H1 (cell line): Measurements from ENCODE around the gene SLC25A22. TPM values are rescaled to one million over a fixed set of nuclear protein-coding genes. Genes with fewer than 3 reads are reported as not detected.

Experiments
- CTCF ChIA-PET: fragments of 300-600 bp; sonication (Branson Sonifier 250); formaldehyde crosslinking; loops from one replicate; lab custom pipeline; 2021; ENCODE audit not compliant: partially characterized antibody; lab: Charles Lee
- POLR2A ChIA-PET: fragments of 300-600 bp; sonication (Branson Sonifier 250); formaldehyde crosslinking; loops from one replicate; lab custom pipeline; 2021; ENCODE audit warnings: inconsistent platforms; ENCODE audit not compliant: partially characterized antibody; lab: Charles Lee
- DNase-seq, 2 experiments: peaks; one replicate each; pipeline versions ENCODE4 v3.0.0 to v3.0.0-alpha.2; 2010 to 2022; ENCODE audit warnings: low spot score in 2 of 2, low read depth in 1 of 2, mixed read lengths in 1 of 2
- FAIRE-seq: peaks from 2 replicates; lab custom pipeline; 2011; peaks lifted over from hg19 to GRCh38; lab: Jason Lieb, UNC
- H2AFZ ChIP-seq: 2 replicates; pipeline ENCODE4 v1.8.1; 2012; ENCODE audit warnings: low read length, inconsistent platforms
- H2AK5ac ChIP-seq: 2 replicates; pipeline ENCODE4 v1.6.1; 2013; ENCODE audit warnings: low read depth, low read length
- H2BK120ac ChIP-seq: replicated peaks from 2 replicates; pipeline ENCODE3; 2013; ENCODE audit warnings: low read depth, low read length, inconsistent platforms
- H2BK12ac ChIP-seq: 2 replicates; pipeline ENCODE4 v1.6.1; 2013; ENCODE audit warnings: low read depth, low read length
- H2BK15ac ChIP-seq: 2 replicates; pipeline ENCODE4 v1.6.1; 2013; ENCODE audit warnings: low read length
- H2BK20ac ChIP-seq: 2 replicates; pipeline ENCODE4 v1.6.1; 2013; ENCODE audit warnings: low read length
- H2BK5ac ChIP-seq: 2 replicates; pipeline ENCODE4 v1.6.1; 2013; ENCODE audit warnings: low read depth, low read length
- H3K14ac ChIP-seq: 2 replicates; pipeline ENCODE4 v1.6.1; 2013; ENCODE audit warnings: inconsistent platforms; ENCODE audit not compliant: insufficient read length
- H3K18ac ChIP-seq: 2 replicates; pipeline ENCODE4 v1.6.1; 2013; ENCODE audit warnings: low read length; ENCODE audit errors: extremely low read depth
- H3K23ac ChIP-seq: 2 replicates; pipeline ENCODE4 v1.6.1; 2013; ENCODE audit warnings: inconsistent platforms; ENCODE audit not compliant: insufficient read length
- H3K23me2 ChIP-seq: 2 replicates; pipeline ENCODE4 v1.6.1; 2013; ENCODE audit warnings: low read depth, low read length
- H3K27ac ChIP-seq: 2 replicates; pipeline ENCODE4 v1.6.1; 2011; ENCODE audit warnings: low read depth, low read length, inconsistent platforms
- H3K27me3 ChIP-seq, 4 experiments: replicated peaks in 1 of 4; 1 replicate in 1 of 4; 2 replicates in 3 of 4; pipeline versions ENCODE4 v1.6.1 to v1.8.1; 2011 to 2013; ENCODE audit warnings: low read length in 3 of 4, mild to moderate bottlenecking in 3 of 4, inconsistent platforms in 2 of 4, mixed read lengths in 2 of 4, moderate library complexity in 1 of 4; ENCODE audit not compliant: control insufficient read depth in 3 of 4, insufficient read depth in 3 of 4; ENCODE audit errors: extremely low read depth in 1 of 4
- H3K36me3 ChIP-seq, 4 experiments: 2 replicates each; pipeline versions ENCODE4 v1.6.1 to v1.8.1; 2011 to 2013; ENCODE audit warnings: mild to moderate bottlenecking in 4 of 4, low read length in 3 of 4, moderate library complexity in 2 of 4, control low read depth in 1 of 4, inconsistent platforms in 1 of 4; ENCODE audit not compliant: insufficient read depth in 4 of 4, control insufficient read depth in 2 of 4
- H3K4ac ChIP-seq: replicated peaks from 2 replicates; pipeline ENCODE3; 2013; ENCODE audit warnings: low read length, low read depth, mixed read lengths, inconsistent platforms; ENCODE audit not compliant: insufficient read length
- H3K4me1 ChIP-seq, 4 experiments: replicated peaks in 1 of 4; 1 replicate in 1 of 4; 2 replicates in 3 of 4; pipeline versions ENCODE4 v1.6.1 to v1.8.1; 2011 to 2013; ENCODE audit warnings: low read length in 3 of 4, inconsistent platforms in 2 of 4, mixed read lengths in 1 of 4; ENCODE audit not compliant: insufficient read depth in 4 of 4, control insufficient read depth in 3 of 4
- H3K4me2 ChIP-seq, 2 experiments: 2 replicates each; pipeline versions ENCODE4 v1.6.1 to v1.8.1; 2011 to 2013; ENCODE audit warnings: low read depth in 2 of 2, low read length in 2 of 2, control low read depth in 1 of 2, inconsistent platforms in 1 of 2, mild to moderate bottlenecking in 1 of 2; ENCODE audit not compliant: insufficient read depth in 1 of 2
- H3K4me3 ChIP-seq, 4 experiments: fragments of 200-600, 300-600 bp in 1 of 4; sonication (generic), shearing (Covaris generic), sonication (Bioruptor Twin) in 1 of 4; 2 replicates each; pipeline versions ENCODE4 v1.5.1 to v1.8.1; 2011 to 2016; ENCODE audit warnings: low read length in 4 of 4, low read depth in 3 of 4, control low read depth in 2 of 4, inconsistent platforms in 2 of 4, mild to moderate bottlenecking in 2 of 4, mixed read lengths in 1 of 4, moderate library complexity in 1 of 4; ENCODE audit not compliant: insufficient read depth in 2 of 4; ENCODE audit errors: extremely low read depth in 1 of 4
- H3K56ac ChIP-seq: replicated peaks from 2 replicates; pipeline ENCODE3; 2013; ENCODE audit warnings: low read depth, mild to moderate bottlenecking, mixed read lengths, low read length, inconsistent platforms; ENCODE audit not compliant: insufficient read length
- H3K79me1 ChIP-seq: 2 replicates; pipeline ENCODE4 v1.6.1; 2013; ENCODE audit warnings: low read depth, low read length, control low read depth
- H3K79me2 ChIP-seq, 2 experiments: 2 replicates each; pipeline versions ENCODE4 v1.6.1 to v1.8.1; 2012 to 2013; ENCODE audit warnings: low read length in 2 of 2, mild to moderate bottlenecking in 2 of 2, inconsistent platforms in 1 of 2; ENCODE audit not compliant: insufficient read depth in 2 of 2, control insufficient read depth in 1 of 2
- H3K9ac ChIP-seq, 4 experiments: replicated peaks in 1 of 4; 1 replicate in 1 of 4; 2 replicates in 3 of 4; pipeline versions ENCODE4 v1.6.1 to v1.8.1; 2011 to 2013; ENCODE audit warnings: low read depth in 3 of 4, low read length in 3 of 4, control low read depth in 2 of 4, mild to moderate bottlenecking in 2 of 4, moderate library complexity in 2 of 4, inconsistent platforms in 1 of 4; ENCODE audit errors: extremely low read depth in 1 of 4
- H3K9me3 ChIP-seq, 2 experiments: 2 replicates each; pipeline versions ENCODE4 v1.6.1 to v1.8.1; 2012 to 2013; ENCODE audit warnings: mild to moderate bottlenecking in 2 of 2, moderate library complexity in 2 of 2, control low read depth in 1 of 2, inconsistent platforms in 1 of 2, low read depth in 1 of 2, low read length in 1 of 2, mixed read lengths in 1 of 2; ENCODE audit not compliant: insufficient read depth in 2 of 2
- H4K20me1 ChIP-seq, 2 experiments: replicated peaks in 1 of 2; 2 replicates each; pipeline versions ENCODE3 to v1.8.1; 2011 to 2013; ENCODE audit warnings: inconsistent platforms in 2 of 2, low read length in 2 of 2, mild to moderate bottlenecking in 1 of 2; ENCODE audit not compliant: insufficient read depth in 2 of 2, control insufficient read depth in 1 of 2
- H4K5ac ChIP-seq: 2 replicates; pipeline ENCODE4 v1.6.1; 2013; ENCODE audit warnings: low read length, low read depth, mixed read lengths, inconsistent platforms; ENCODE audit not compliant: insufficient read length
- H4K8ac ChIP-seq: 2 replicates; pipeline ENCODE4 v1.8.0; 2013; ENCODE audit warnings: mild to moderate bottlenecking, moderate library complexity, low read length, inconsistent platforms; ENCODE audit not compliant: insufficient read depth; ENCODE audit errors: extremely low read depth
- H4K91ac ChIP-seq: replicated peaks from 2 replicates; pipeline ENCODE3; 2013; ENCODE audit warnings: low read length, mixed read lengths, inconsistent platforms; ENCODE audit not compliant: insufficient read length
- CREB1 ChIP-seq: IDR thresholded peaks from 2 replicates; pipeline ENCODE4 v1.6.1; 2012; ENCODE audit warnings: inconsistent platforms
- CTCF ChIP-seq, 3 experiments: IDR thresholded peaks; 1 replicate in 2 of 3; 2 replicates in 1 of 3; pipeline versions ENCODE4 v1.5.1 to v1.6.1; 2011; ENCODE audit warnings: low read length in 3 of 3, mild to moderate bottlenecking in 3 of 3, inconsistent platforms in 2 of 3, low read depth in 1 of 3, moderate library complexity in 1 of 3; ENCODE audit not compliant: insufficient read depth in 1 of 3; ENCODE audit errors: control extremely low read depth in 1 of 3
- NANOG ChIP-seq: IDR thresholded peaks from 2 replicates; pipeline ENCODE4 v1.6.1; 2011; ENCODE audit warnings: low read length, low read depth, mild to moderate bottlenecking, inconsistent platforms; ENCODE audit not compliant: insufficient read depth, poor library complexity, severe bottlenecking
- RFX5 ChIP-seq: IDR thresholded peaks from 2 replicates; pipeline ENCODE4 v1.6.1; 2011; ENCODE audit warnings: low read depth, low read length, improper control_type of control experiment, borderline replicate concordance
- SRF ChIP-seq: IDR thresholded peaks from 2 replicates; pipeline ENCODE4 v1.6.1; 2011; ENCODE audit warnings: mild to moderate bottlenecking, low read depth, low read length, moderate library complexity
- WGBS, 2 experiments: shearing (Covaris generic) in 1 of 2; methylation state at CpG; one replicate each; pipeline versions ENCODE4 v1.1.6 to v1.1.7; 2013 to 2015; ENCODE audit warnings: low lambda C conversion rate in 2 of 2, mixed read lengths in 2 of 2, inconsistent platforms in 1 of 2, low coverage in 1 of 2, missing lambda C conversion rate in 1 of 2; ENCODE audit not compliant: insufficient replicate concordance in 2 of 2, insufficient coverage in 1 of 2, insufficient read length in 1 of 2; ENCODE audit errors: extremely low coverage in 1 of 2, missing lambda C conversion rate in 1 of 2; 5-methylcytosine and 5-hydroxymethylcytosine counted together
- polyA plus RNA-seq, 7 experiments: library from polyadenylated mRNA; depleted of rRNA in 3 of 7; stranded (reverse) in 5 of 7; unstranded in 2 of 7; fragments of >200 nt in 5 of 7; fragments of 200-250 nt in 2 of 7; gene quantifications; 1 replicate in 5 of 7; 2 replicates in 1 of 7; 4 replicates in 1 of 7; pipeline versions ENCODE4 v1.2.1 to v1.2.3, GENCODE V29; 2011 to 2013; ENCODE audit warnings: missing spikeins in 2 of 7, mixed read lengths in 2 of 7
- total RNA-seq: library from RNA; stranded (reverse); fragmentation: NEBNext Ultra II Directional; extraction: Animal tissue kit (Norgen Biotek cat#: 25700); gene quantifications from 2 replicates; pipeline ENCODE4 v1.2.1, GENCODE V29; 2021

SLC25A22 gene
- total and polyA plus RNA-seq, 2 of the 8 experiments (the other 6 are each of a cell fraction or from before 2014, with no cell fraction given), result 31.5 to 48.0 TPM

GRCh38 chr11:843086-843734 is 45.1 kb upstream of the SLC25A22 start:
- FAIRE-seq, result no peak
- WGBS, 2 experiments, result 3% methylated on average over 34 of the region's 53 CpGs; no CpG with 5 or more reads in 1 of the 2 experiments

More at GRCh38 chr11:843086-843734, 45.1 kb upstream of the SLC25A22 start:
- H3K4me2 ChIP-seq, result peak overlapping the region; percentile 87
- H3K9ac ChIP-seq, result peak overlapping the region; percentile 42 to 83 (median 52); a peak in 6 of 7 replicates
- CTCF ChIA-PET, result interaction anchor here (0.6 to 6.7 kb wide), 13 partner anchors 11 to 1422 kb away, joined by 3 to 74 read pairs (median 4); partner anchors contain the start of genes CD151 and PNPLA2
- H3K27me3 ChIP-seq, result no peaks in the 10 kb centered on the region; a peak in 2 of 7 replicates
- peak overlapping the region; percentile 90 for H3K18ac ChIP-seq
- peak overlapping the region; percentile 92; the same call in 1 of the 2 replicates for H2BK12ac ChIP-seq
- POLR2A ChIA-PET, result interaction anchor here (0.6 to 40.4 kb wide), 18 partner anchors 14 to 480 kb away, joined by 3 to 1917 read pairs (median 4); partner anchors contain the start of genes CD151, CEND1, CHID1 and CRACR2B
- H4K8ac ChIP-seq, result no peak overlapping the region
- no peak overlapping the region for H2BK120ac ChIP-seq
- peaks cover 9% of the 10 kb centered on the region; the same call in 1 of the 2 replicates for H3K79me1 ChIP-seq
- peak overlapping the region; percentile 92; the same call in 1 of the 2 replicates for H2BK5ac ChIP-seq
- H2AFZ ChIP-seq, result no peak overlapping the region
- H3K23me2 ChIP-seq, result peaks cover 21% of the 10 kb centered on the region; the same call in 1 of the 2 replicates
- H4K5ac ChIP-seq, result no peak overlapping the region
- no peak for DNase-seq
- H2BK20ac ChIP-seq, result no peak overlapping the region
- H3K27ac ChIP-seq, result no peak overlapping the region; the same call in 1 of the 2 replicates
- no peaks in the 10 kb centered on the region for H3K9me3 ChIP-seq
- no peak overlapping the region for H2BK15ac ChIP-seq
- no peak overlapping the region for H3K4ac ChIP-seq
- H4K20me1 ChIP-seq, result peaks cover 7 to 31% of the 10 kb centered on the region in 2 experiments
- H3K56ac ChIP-seq, result peak overlapping the region; percentile 32
- peak overlapping the region; percentile 71 to 96 (median 74) for H3K4me3 ChIP-seq
- H3K4me1 ChIP-seq, result peaks cover 0 to 38% (median 24%) of the 10 kb centered on the region in 4 experiments; a peak in 6 of 7 replicates
- no peak overlapping the region for H3K23ac ChIP-seq
- peaks cover 10 to 20% (median 18%) of the 10 kb centered on the region in 4 experiments; a peak in 7 of 8 replicates for H3K36me3 ChIP-seq
- H3K14ac ChIP-seq, result no peak overlapping the region
- H4K91ac ChIP-seq, result no peak overlapping the region
- peak overlapping the region; percentile 39; the same call in 1 of the 2 replicates for H2AK5ac ChIP-seq
- H3K79me2 ChIP-seq, result peaks cover 0 to 27% of the 10 kb centered on the region in 2 experiments; a peak in 2 of 4 replicates
- TF ChIP-seq RFX5, result no peak
- 0 out of 2 replicates have a peak, but pooled peaks have one; percentile 18 for TF ChIP-seq CREB1
- TF ChIP-seq SRF, result no peak
- peak in 1 of 3 experiments; percentile 0; a peak in 1 of 4 replicates for TF ChIP-seq CTCF (IDR thresholded peaks at IDR 0.05; ENCODE audit: control extremely low read depth in 1 of 3, insufficient read depth in 1 of 3, low read depth in 1 of 3, low read length in 3 of 3)
- TF ChIP-seq NANOG, result no peak
